NOMO-1 treated with dmso at 0.1 percent for 144 hours (cell line): ENCODE measurements around the gene NXF1.
"Not testable (repeated sequence)": the region's sequence is repeated elsewhere in the genome, so short reads cannot be mapped to it uniquely, and the experiment has no call there.

Source experiments
- DNase-seq: peaks from one replicate; lab custom pipeline; 2025; ENCODE audit not compliant: unreplicated experiment; lab: John Stamatoyannopoulos, UW

The NXF1 gene

GRCh38 chr11:62788991-62789390, 16.2 kb downstream of the NXF1 start:
- DNase-seq, result no peak

GRCh38 chr11:62787005-62787759, 18.1 kb downstream of the NXF1 start, which contains the start of gene TMEM179B:
Gene TMEM179B, plus strand, starts transcription at chr11:62787402. Its CDS starts 30 bp downstream, at chr11:62787432.
- DNase-seq, result peak; percentile 97

GRCh38 chr11:62786318-62787004, 18.8 kb downstream of the NXF1 start:
- DNase-seq, result peak; percentile 76

- no peak for DNase-seq
Measured at GRCh38 chr11:62782753-62783152, 22.5 kb downstream of the NXF1 start.

GRCh38 chr11:62778441-62778840, 26.8 kb downstream of the NXF1 start:
- DNase-seq, result no peak

GRCh38 chr11:62777389-62777788, 27.9 kb downstream of the NXF1 start:
- DNase-seq, result no peak

- DNase-seq, result no peak
Measured at GRCh38 chr11:62775646-62776045, 29.6 kb downstream of the NXF1 start.

- DNase-seq, result no peak
Measured at GRCh38 chr11:62774407-62774806, 30.8 kb downstream of the NXF1 start.

- peak; percentile 91 for DNase-seq
Measured at GRCh38 chr11:62771144-62772021, 33.9 kb downstream of the NXF1 start, which contains the start of gene TAF6L. Gene TAF6L, plus strand, starts transcription at chr11:62771396. Its CDS starts 4,388 bp downstream, at chr11:62775784.

- peak; percentile 51 for DNase-seq
Measured at GRCh38 chr11:62770778-62771143, 34.5 kb downstream of the NXF1 start.

- DNase-seq, result not testable (repeated sequence)
Measured at GRCh38 chr11:62760867-62761227, 44.4 kb downstream of the NXF1 start.

- no peak for DNase-seq
Measured at GRCh38 chr11:62757846-62758788, 47.1 kb downstream of the NXF1 start.

- no peak for DNase-seq
Measured at GRCh38 chr11:62755086-62755615, 50.1 kb downstream of the NXF1 start.

GRCh38 chr11:62753736-62754603, 51.3 kb downstream of the NXF1 start, which contains the start of gene ZBTB3:
Gene ZBTB3, minus strand, starts transcription at chr11:62754160. Its CDS starts 496 bp downstream, at chr11:62753664.
- peak; percentile 100 for DNase-seq

- no peak for DNase-seq
Measured at GRCh38 chr11:62752994-62753735, 52.1 kb downstream of the NXF1 start.

- DNase-seq, result no peak
Measured at GRCh38 chr11:62752177-62752785, 53.0 kb downstream of the NXF1 start.

GRCh38 chr11:62749931-62750330, 55.3 kb downstream of the NXF1 start:
- not testable (repeated sequence) for DNase-seq
